NCI-H1417 (cell line): Measurements from ENCODE around the gene PAK4.
"Not testable (repeated sequence)": the region's sequence is repeated elsewhere in the genome, so short reads cannot be mapped to it uniquely, and the experiment has no call there.

Source experiments
- DNase-seq, 3 experiments: peaks; one replicate each; lab custom pipeline; 2025; lab: John Stamatoyannopoulos, UW

PAK4 gene

GRCh38 chr19:39125554-39126311 is at the start of gene PAK4:
PAK4 (plus strand) TSS chr19:39125786; CDS start chr19:39169554, 43,768 bp downstream.
- peak; percentile 95 to 99 (median 97) for DNase-seq

GRCh38 chr19:39077323-39077722 is 48.3 kb upstream of the PAK4 start:
- DNase-seq, result no peak

- no peak for DNase-seq
Measured at GRCh38 chr19:39078436-39079200, 47.0 kb upstream of the PAK4 start.

GRCh38 chr19:39080431-39080830 is 45.2 kb upstream of the PAK4 start:
- no peak for DNase-seq

GRCh38 chr19:39082167-39082566 is 43.4 kb upstream of the PAK4 start:
- DNase-seq, result no peak

GRCh38 chr19:39082745-39083598 is 42.6 kb upstream of the PAK4 start:
- peak in 1 of 3 experiments; percentile 53 for DNase-seq

GRCh38 chr19:39083599-39083982 is 42.0 kb upstream of the PAK4 start:
- DNase-seq, result peak in 2 of 3 experiments; percentile 57 to 62

- DNase-seq, result peak in 2 of 3 experiments; percentile 57 to 62
Measured at GRCh38 chr19:39083983-39084731, 41.4 kb upstream of the PAK4 start, which contains the start of gene ACP7. ACP7 (plus strand) TSS chr19:39084368; CDS start chr19:39085270, 902 bp downstream.

- DNase-seq, result no peak
Measured at GRCh38 chr19:39084732-39085080, 40.9 kb upstream of the PAK4 start.

GRCh38 chr19:39085392-39085791 is 40.2 kb upstream of the PAK4 start:
- DNase-seq, result no peak

- DNase-seq, result no peak
Measured at GRCh38 chr19:39086386-39086785, 39.2 kb upstream of the PAK4 start.

GRCh38 chr19:39087907-39088686 is 37.5 kb upstream of the PAK4 start:
- DNase-seq, result no peak

- DNase-seq, result not testable (repeated sequence)
Measured at GRCh38 chr19:39090016-39090415, 35.6 kb upstream of the PAK4 start.

- no peak for DNase-seq
Measured at GRCh38 chr19:39090881-39091280, 34.7 kb upstream of the PAK4 start.

- DNase-seq, result not testable (repeated sequence)
Measured at GRCh38 chr19:39095799-39096540, 29.6 kb upstream of the PAK4 start.

GRCh38 chr19:39097299-39097698 is 28.3 kb upstream of the PAK4 start:
- no peak for DNase-seq

GRCh38 chr19:39097721-39098120 is 27.9 kb upstream of the PAK4 start:
- DNase-seq, result no peak

- no peak for DNase-seq
Measured at GRCh38 chr19:39098365-39099269, 27.0 kb upstream of the PAK4 start.

GRCh38 chr19:39099341-39099740 is 26.2 kb upstream of the PAK4 start:
- DNase-seq, result no peak
